DND-41 (cell line): ENCODE data around the gene ATP9B.

ENCODE experiments used
- ATAC-seq: fragments of 200-7000 bp; cut with Tn5 transposase; 3 replicates; pipeline ENCODE4 v1.9.1; 2021; ENCODE audit warnings: low read depth; ENCODE audit not compliant: insufficient read depth
- DNase-seq: peaks from one replicate; pipeline ENCODE4 v3.0.0-alpha.2; 2020
- H2AFZ ChIP-seq: 2 replicates; pipeline ENCODE4 v1.6.0; 2012; ENCODE audit warnings: low read depth, low read length
- H3K27ac ChIP-seq: 2 replicates; pipeline ENCODE4 v1.5.1; 2012; ENCODE audit warnings: low read length, inconsistent platforms
- H3K27me3 ChIP-seq: fragments of 200-600 bp; sonication (generic); 2 replicates; pipeline ENCODE4 v1.6.0; 2012; ENCODE audit warnings: low read length, mild to moderate bottlenecking, inconsistent platforms; ENCODE audit not compliant: insufficient read depth, poor library complexity
- H3K36me3 ChIP-seq: 2 replicates; pipeline ENCODE4 v1.5.1; 2012; ENCODE audit warnings: low read length, inconsistent platforms; ENCODE audit not compliant: insufficient read depth
- H3K4me1 ChIP-seq: 2 replicates; pipeline ENCODE4 v1.5.1; 2012; ENCODE audit warnings: mild to moderate bottlenecking, low read length; ENCODE audit not compliant: insufficient read depth
- H3K4me2 ChIP-seq: 2 replicates; pipeline ENCODE4 v1.6.0; 2012; ENCODE audit warnings: mild to moderate bottlenecking, moderate library complexity, low read length, inconsistent platforms; ENCODE audit not compliant: insufficient read depth
- H3K4me3 ChIP-seq, 2 experiments: fragments of 200-600 bp in 1 of 2; shearing (Covaris generic) in 1 of 2; 2 replicates each; pipeline ENCODE4 v1.5.1; 2012 to 2016; ENCODE audit warnings: inconsistent platforms in 2 of 2, low read length in 2 of 2, mild to moderate bottlenecking in 2 of 2, low read depth in 1 of 2, moderate library complexity in 1 of 2
- H3K79me2 ChIP-seq: 2 replicates; pipeline ENCODE4 v1.6.0; 2012; ENCODE audit warnings: low read length, inconsistent platforms; ENCODE audit not compliant: insufficient read depth
- H3K9ac ChIP-seq: 2 replicates; pipeline ENCODE4 v1.6.0; 2012; ENCODE audit warnings: low read depth, mild to moderate bottlenecking, inconsistent platforms, low read length, moderate library complexity
- H3K9me3 ChIP-seq: 2 replicates; pipeline ENCODE4 v1.5.1; 2012; ENCODE audit warnings: low read length, moderate library complexity, mild to moderate bottlenecking, inconsistent platforms; ENCODE audit not compliant: insufficient read depth, severe bottlenecking
- H4K20me1 ChIP-seq: 2 replicates; pipeline ENCODE4 v1.6.0; 2012; ENCODE audit warnings: low read length; ENCODE audit not compliant: insufficient read depth
- EZH2 ChIP-seq: IDR thresholded peaks from 3 replicates; pipeline ENCODE4 v1.6.1; 2012; ENCODE audit warnings: borderline replicate concordance, low read depth, mild to moderate bottlenecking, moderate library complexity, low read length, inconsistent platforms; ENCODE audit not compliant: severe bottlenecking
- TF ChIP-seq, protein P1 (sequence below): IDR thresholded peaks from 2 replicates; pipeline ENCODE4 v1.5.1; 2012; ENCODE audit warnings: borderline replicate concordance, low read length, moderate library complexity, mild to moderate bottlenecking; ENCODE audit not compliant: poor library complexity, severe bottlenecking; ENCODE audit errors: extremely low read depth

Gene ATP9B

DNA sequence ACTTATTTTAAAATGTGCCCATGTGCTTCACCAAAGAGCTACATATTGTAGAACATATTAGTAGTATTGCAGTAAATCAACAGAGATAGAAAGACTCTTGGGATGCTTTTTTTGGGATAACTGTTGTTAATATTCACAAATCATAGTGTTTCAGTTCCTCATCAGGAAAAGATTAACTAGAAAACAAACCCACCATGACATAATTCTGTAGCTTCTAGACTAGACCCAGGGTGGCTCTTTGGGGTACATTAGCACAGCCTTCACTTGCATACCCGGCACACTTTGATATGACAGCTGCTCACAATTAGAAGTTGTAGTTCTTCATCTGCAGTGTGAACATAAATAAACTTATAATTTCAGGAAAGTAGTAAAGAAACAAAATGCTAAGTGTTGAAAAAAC, 154.2 kb downstream of the ATP9B start:
- DNase-seq (no peak), ATAC-seq (no peak)
- Histone ChIP-seq H3K27me3 (no peaks in the 10 kb centered on the region), H3K4me2 (no peak overlapping the region), H3K9ac (no peak overlapping the region), H2AFZ (no peak overlapping the region), H3K9me3 (no peaks in the 10 kb centered on the region), H3K4me1 (no peaks in the 10 kb centered on the region), H3K79me2 (no peaks in the 10 kb centered on the region), H4K20me1 (no peaks in the 10 kb centered on the region; the same call in 1 of the 2 replicates), H3K4me3 (no peak overlapping the region), H3K27ac (no peak overlapping the region), H3K36me3 (no peaks in the 10 kb centered on the region)
- no peak for TF ChIP-seq EZH2
- TF ChIP-seq, protein P1, sequence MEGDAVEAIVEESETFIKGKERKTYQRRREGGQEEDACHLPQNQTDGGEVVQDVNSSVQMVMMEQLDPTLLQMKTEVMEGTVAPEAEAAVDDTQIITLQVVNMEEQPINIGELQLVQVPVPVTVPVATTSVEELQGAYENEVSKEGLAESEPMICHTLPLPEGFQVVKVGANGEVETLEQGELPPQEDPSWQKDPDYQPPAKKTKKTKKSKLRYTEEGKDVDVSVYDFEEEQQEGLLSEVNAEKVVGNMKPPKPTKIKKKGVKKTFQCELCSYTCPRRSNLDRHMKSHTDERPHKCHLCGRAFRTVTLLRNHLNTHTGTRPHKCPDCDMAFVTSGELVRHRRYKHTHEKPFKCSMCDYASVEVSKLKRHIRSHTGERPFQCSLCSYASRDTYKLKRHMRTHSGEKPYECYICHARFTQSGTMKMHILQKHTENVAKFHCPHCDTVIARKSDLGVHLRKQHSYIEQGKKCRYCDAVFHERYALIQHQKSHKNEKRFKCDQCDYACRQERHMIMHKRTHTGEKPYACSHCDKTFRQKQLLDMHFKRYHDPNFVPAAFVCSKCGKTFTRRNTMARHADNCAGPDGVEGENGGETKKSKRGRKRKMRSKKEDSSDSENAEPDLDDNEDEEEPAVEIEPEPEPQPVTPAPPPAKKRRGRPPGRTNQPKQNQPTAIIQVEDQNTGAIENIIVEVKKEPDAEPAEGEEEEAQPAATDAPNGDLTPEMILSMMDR: no peak

DNA sequence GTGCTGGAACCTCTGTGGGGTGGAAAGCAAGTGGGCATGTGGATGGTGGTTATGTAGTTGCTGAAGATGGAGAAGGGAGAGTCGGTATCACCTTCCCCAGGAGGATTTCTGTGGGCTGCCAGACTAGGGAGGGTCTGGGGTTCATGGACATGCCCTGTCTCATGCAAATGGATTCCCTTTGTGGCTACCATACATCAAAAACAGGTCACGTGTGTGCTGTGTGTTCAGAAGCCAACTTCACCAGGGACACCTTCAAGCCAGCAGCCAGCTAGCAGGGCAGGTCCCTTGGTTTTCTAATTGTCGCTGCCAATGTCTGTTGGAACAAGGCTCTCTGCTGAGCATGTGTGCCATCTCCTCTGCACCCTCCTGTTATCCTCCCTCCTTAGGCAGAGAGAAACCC, 155.2 kb downstream of the ATP9B start:
- Histone ChIP-seq H3K4me2 (no peak overlapping the region), H3K36me3 (no peaks in the 10 kb centered on the region), H2AFZ (no peak overlapping the region), H3K4me3 (no peak overlapping the region), H3K4me1 (no peaks in the 10 kb centered on the region), H3K9me3 (no peaks in the 10 kb centered on the region), H3K27me3 (no peaks in the 10 kb centered on the region), H4K20me1 (no peaks in the 10 kb centered on the region; the same call in 1 of the 2 replicates), H3K9ac (no peak overlapping the region), H3K27ac (no peak overlapping the region), H3K79me2 (no peaks in the 10 kb centered on the region)
- DNase-seq: no peak
- TF ChIP-seq, protein P1: no peak
- TF ChIP-seq EZH2: no peak
- ATAC-seq: no peak

DNA sequence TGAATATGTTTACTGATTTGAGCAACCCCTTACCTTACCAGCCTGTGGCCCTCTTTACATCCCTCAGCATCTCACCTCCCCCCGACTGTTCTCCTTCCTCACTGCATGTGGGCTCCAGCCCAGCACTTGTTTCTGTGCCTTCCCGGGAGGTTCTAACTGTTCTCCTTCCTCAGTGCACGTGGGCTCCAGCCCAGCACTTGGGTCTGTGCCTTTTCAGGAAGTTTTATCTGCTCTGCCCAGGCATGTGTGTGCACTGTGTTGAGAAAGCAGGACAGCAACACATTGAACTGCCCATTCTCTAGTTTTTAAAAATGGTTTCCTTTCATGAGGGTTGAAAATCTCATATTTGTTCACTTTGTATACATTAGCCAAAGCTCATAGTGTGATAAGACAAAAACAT, 158.4 kb downstream of the ATP9B start:
- H3K79me2 ChIP-seq: no peaks in the 10 kb centered on the region
- no peak for DNase-seq
- H3K36me3 ChIP-seq: no peaks in the 10 kb centered on the region

More for the DNA sequence above, 158.4 kb downstream of the ATP9B start:
- no peak for TF ChIP-seq EZH2
- TF ChIP-seq, protein P1: no peak
- Histone ChIP-seq H3K9me3 (no peaks in the 10 kb centered on the region), H3K27ac (no peak overlapping the region), H3K27me3 (no peaks in the 10 kb centered on the region), H2AFZ (no peak overlapping the region), H3K4me2 (no peak overlapping the region), H3K4me3 (no peak overlapping the region), H3K9ac (no peak overlapping the region), H3K4me1 (no peaks in the 10 kb centered on the region), H4K20me1 (no peaks in the 10 kb centered on the region; the same call in 1 of the 2 replicates)
- ATAC-seq: no peak
